Measurements from ENCODE around the gene CAPN12.

CAPN12 gene

DNA sequence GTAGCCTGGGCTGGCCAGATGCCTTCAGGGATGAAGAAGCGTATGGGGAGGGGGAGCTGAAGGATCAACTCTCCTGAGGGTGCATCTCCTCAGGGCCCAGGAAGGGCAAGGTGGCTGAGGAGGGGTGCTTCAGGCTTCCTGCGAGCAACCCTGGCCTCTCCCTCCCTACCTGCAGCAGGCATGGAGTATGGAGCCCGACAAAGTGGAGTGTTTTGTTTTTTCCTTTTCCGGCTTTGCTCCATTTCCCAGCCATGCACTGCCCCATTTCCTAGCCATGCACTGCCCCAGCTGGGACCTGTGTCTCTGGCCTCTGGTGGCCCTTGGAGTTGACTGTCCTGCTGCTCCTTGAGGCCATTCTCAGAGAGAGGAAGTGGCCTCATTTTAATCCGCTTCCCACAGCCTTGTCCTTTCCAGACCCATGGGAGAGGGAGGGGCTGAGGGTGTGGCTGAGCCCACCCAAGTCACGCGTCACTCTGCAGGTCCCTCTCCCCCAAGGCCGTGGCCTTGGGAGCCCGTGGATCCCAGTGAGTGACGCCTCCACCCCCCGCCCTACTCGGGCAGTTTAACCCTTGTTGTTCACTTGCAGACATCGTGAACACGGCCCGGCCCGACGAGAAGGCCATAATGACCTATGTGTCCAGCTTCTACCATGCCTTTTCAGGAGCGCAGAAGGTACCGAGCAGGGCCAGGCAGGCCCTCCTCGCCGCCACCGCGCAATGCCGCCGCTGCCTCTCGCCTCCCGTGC is 34.4 kb downstream of the CAPN12 start:
- no peak for DNase-seq (ENCODE audit: low read depth in 2 of 2)

- DNase-seq (ENCODE audit: low read depth in 2 of 2) = no peak
Measured at GRCh38 chr19:38709119-38709518, 35.2 kb downstream of the CAPN12 start.

GRCh38 chr19:38708413-38709024 is 35.8 kb downstream of the CAPN12 start:
- no peak for DNase-seq (ENCODE audit: low read depth in 2 of 2)

- no peak for DNase-seq (ENCODE audit: low read depth in 2 of 2)
Measured at GRCh38 chr19:38707512-38708114, 36.7 kb downstream of the CAPN12 start.

GRCh38 chr19:38706792-38707511 is 37.3 kb downstream of the CAPN12 start:
- no peak for DNase-seq (ENCODE audit: low read depth in 2 of 2)

- no peak for DNase-seq (ENCODE audit: low read depth in 2 of 2)
Measured at GRCh38 chr19:38705197-38706019, 38.9 kb downstream of the CAPN12 start.

DNA sequence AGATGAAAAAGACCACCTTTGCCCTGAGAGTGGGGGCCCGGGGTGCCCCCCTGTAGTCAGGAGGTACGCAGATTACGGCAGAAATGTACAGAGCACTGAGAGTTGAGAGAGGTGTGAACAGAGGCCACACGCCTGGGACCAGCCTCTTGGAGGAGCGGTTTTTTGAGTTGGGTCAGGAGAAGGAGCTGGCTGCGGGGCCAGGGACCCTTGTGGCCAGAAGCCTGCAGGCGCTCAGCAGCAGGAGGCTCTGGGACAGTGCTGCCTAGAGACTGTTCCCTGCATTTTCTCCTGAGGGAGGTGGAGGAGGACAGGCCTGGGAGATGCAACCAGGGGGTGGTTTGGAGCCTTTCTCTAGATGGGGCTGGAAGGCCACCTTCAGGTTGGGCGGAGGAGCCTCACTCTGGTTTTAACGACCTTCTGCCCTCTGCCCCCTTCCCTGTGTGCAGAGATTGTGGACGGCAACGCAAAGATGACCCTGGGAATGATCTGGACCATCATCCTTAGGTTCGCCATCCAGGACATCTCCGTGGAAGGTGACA is 39.7 kb downstream of the CAPN12 start:
- DNase-seq (ENCODE audit: low read depth in 2 of 2) = no peak

DNA sequence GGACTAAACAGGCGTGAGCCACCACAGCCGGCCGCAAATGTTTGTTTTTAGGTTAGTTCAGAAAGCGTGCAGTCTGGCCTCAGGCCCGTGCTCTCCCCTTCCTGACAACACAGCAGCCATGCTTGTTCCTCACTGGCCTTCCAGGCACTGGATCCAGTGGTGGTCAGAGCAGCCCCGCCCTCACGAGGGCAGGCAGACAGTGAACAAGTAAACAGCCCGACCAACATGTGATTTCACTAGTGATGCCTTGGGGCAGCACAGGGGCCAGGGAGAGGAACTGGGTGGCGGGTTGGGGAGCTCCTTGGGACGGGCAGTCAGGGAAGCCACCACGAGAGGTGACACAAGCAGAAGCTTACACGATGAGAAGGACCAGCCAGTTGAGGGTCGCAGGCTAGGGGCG is 40.8 kb downstream of the CAPN12 start:
- DNase-seq (ENCODE audit: low read depth in 2 of 2) = no peak

DNA sequence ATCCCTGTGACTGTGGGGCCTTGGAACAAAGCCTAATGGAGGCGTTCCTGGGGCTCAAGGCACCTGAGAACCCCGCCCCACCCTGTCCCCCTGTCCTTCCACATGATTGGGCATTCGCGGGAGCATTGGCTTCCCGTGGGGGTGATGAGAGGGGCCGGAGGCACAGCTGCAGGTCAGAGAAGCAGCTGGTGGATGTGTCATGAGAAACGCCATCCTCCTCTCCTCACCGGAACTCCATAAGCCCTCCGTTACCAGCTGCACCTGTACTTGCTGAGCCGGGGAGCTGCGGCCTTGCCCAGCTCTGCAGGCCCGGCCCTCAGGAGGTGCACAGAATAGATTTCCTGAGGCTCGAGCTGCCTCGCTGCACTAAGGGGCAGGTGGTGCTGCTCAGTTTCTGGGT is 42.0 kb downstream of the CAPN12 start:
- DNase-seq (ENCODE audit: low read depth in 2 of 2) = no peak

DNA sequence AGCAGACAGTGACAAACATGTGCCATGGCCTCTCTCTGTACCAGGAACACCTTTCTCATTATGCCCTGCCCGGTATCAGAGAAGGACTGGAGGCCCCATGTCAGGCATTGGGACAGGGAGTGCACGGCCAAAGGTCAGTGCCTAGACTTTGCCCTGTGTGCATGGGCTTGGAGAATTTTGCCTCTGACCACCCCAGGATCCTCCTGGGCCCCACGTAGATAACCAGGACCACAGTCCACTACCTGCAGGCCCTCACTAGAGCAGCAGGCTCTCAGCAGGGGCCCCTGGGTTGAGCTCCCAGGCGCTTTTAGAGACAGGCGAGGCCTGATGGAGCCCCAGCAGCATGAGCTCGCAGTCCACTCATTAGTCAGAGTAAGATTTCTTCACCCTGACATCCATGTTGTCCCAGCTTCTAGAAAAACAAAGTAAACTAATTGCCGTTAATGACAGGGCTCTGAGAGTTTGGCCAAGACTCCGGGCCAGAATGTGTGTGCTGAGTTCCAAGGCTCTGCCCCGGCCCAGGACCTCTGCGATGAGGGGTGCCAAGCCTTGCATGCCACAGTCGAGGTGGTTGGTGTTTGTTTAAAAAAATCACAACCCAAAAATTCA is 42.7 kb downstream of the CAPN12 start:
- no peak for DNase-seq (ENCODE audit: low read depth in 2 of 2)

- DNase-seq (ENCODE audit: low read depth in 2 of 2) = no peak
Measured at GRCh38 chr19:38700902-38701454, 43.3 kb downstream of the CAPN12 start.

- DNase-seq (ENCODE audit: low read depth in 2 of 2) = no peak
Measured at GRCh38 chr19:38700350-38700901, 43.8 kb downstream of the CAPN12 start.

GRCh38 chr19:38699647-38700349 is 44.5 kb downstream of the CAPN12 start:
- DNase-seq (ENCODE audit: low read depth in 2 of 2) = no peak

DNA sequence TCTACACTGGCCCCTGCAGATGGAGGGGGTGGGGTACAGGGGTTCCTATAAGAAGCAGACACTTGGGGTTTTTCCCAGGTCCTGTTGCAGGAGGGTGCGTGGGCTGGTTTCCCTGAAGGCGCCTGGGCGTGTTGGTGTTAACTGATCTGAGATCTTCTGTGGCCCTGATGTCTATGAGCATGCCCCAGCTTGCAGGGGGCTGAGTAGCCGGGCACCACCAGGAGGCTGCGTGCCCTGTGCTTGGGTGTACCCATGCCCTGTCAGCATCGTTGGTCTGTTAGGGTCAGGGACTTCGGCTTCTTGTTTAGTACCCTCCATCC is 45.3 kb downstream of the CAPN12 start:
- no peak for DNase-seq (ENCODE audit: low read depth in 2 of 2)

DNA sequence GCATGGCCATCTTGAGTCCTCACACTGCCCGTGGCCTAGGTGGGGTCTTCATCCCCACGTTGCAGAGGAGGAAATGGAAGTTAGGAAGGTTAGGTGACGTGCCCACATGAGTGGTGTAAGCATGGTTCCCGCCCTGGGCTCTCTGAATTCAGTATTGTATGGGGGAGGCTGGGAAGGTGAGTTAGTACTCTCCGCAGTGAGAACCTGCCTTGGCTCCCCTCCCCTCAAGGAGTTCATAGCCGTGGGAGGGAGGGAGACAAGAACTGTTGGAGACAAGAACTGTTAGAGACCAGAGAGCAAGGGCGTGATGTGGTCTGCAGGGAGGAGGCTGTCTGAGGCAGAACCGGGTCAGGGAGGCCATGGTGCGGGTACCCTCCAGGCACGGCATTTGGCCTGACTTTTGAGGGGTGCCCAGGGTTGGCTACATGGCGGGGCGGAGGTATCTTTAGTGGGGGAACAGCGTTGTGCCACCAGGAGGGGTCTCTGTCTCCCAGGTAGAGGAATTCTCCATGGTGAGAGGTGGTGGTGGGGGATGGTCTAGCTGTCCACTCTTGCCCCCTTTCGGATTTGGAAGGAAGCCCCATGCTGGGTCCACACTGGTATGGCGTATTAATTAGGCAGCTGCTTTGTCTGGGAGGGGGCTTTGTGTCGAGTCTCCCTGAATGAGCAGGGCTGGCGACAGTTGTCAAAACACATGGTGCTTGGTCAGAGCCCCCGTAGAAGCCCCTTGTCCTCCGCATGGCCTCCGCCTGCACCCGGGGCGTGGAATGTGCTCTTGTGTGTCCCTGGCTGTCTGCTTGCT is 45.8 kb downstream of the CAPN12 start:
- DNase-seq (ENCODE audit: low read depth in 2 of 2) = no peak

- DNase-seq (ENCODE audit: low read depth in 2 of 2) = no peak
Measured at GRCh38 chr19:38697641-38698071, 46.6 kb downstream of the CAPN12 start.

GRCh38 chr19:38697197-38697596 is 47.1 kb downstream of the CAPN12 start:
- no peak for DNase-seq (ENCODE audit: low read depth in 2 of 2)

DNA sequence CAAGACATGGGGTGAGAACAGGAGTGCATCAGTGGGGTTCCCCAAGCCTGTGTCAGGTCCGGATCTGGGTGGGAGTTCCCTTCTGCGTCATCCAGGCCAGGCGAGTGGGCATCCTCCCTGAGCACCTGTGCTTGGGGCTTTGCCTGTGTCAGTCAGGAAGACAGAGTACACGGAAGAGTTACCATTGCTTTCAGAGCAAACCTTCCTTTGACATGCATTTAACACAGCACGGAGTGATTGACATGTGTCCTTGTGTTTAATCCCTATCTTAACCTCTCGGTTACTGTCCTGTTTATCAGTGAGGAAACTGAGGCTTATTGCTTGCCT is 47.6 kb downstream of the CAPN12 start:
- no peak for DNase-seq (ENCODE audit: low read depth in 2 of 2)
